Measurements from ENCODE around the gene RNASEH1. TPM values are rescaled to one million over a fixed set of nuclear protein-coding genes. Genes with fewer than 3 reads are reported as not detected.

Gene RNASEH1
- total and polyA plus RNA-seq, 10 of the 15 experiments (the other 5 are each of a cell fraction or from before 2014, with no cell fraction given) = 18.2 to 68.5 (median 28.2) TPM

GRCh38 chr2:3519255-3520205 lies 38.6 kb downstream of the RNASEH1 start, which contains the start of gene ADI1:
Gene ADI1 (minus strand): TSS chr2:3519531. CDS start chr2:3519487, 44 bp downstream.
- Histone ChIP-seq H3K9me3 (replicated peaks; ENCODE audit: control insufficient read depth, insufficient read depth, low read length) (no peaks in the 10 kb centered on the region; the same call in 2 of the 3 replicates), H3K4me3 (peak within 1 kb of the TSS; percentile 69), H3K27ac (ENCODE audit: control insufficient read depth, insufficient read depth) (peak within 1 kb of the TSS; percentile 87), H3K4me1 (ENCODE audit: control insufficient read depth, insufficient read depth, low read length) (peaks cover 6% of the 10 kb centered on the region), H4K20me1 (ENCODE audit: control insufficient read depth, insufficient read depth) (no peaks in the 10 kb centered on the region), H3K79me2 (ENCODE audit: control insufficient read depth, insufficient read depth, low read length) (peaks cover 3% of the 10 kb centered on the region), H2AFZ (ENCODE audit: control insufficient read depth, low read depth, low read length) (peak within 1 kb of the TSS; percentile 96), H3K27me3 (replicated peaks in 1 of 2; ENCODE audit: control insufficient read depth in 2 of 2, insufficient read depth in 2 of 2, low read length in 1 of 2) (no peaks in the 10 kb centered on the region), H3K9ac (ENCODE audit: control insufficient read depth, insufficient read depth, low read length) (peak within 1 kb of the TSS; percentile 84), H3K4me2 (ENCODE audit: control insufficient read depth, insufficient read depth) (peak within 1 kb of the TSS; percentile 79), H3K36me3 (ENCODE audit: control insufficient read depth in 2 of 2, insufficient read depth in 2 of 2, low read length in 1 of 2) (no peaks in the 10 kb centered on the region; a peak in 1 of 4 replicates)
- in situ Hi-C loops (cut with MboI) = no loop called here
- ChIA-PET POLR2A (interaction anchor here (0.6 to 1.3 kb wide), 11 partner anchors 38 to 320 kb away, joined by 3 to 8 read pairs (median 3); partner anchors contain the start of gene RNASEH1), SMC1A (ENCODE audit: uncharacterized antibody, unreplicated experiment) (interaction anchor here (0.7 to 1.7 kb wide), 5 partner anchors 38 to 140 kb away, joined by 3 to 7 read pairs (median 3); partner anchors contain the start of genes RNASEH1 and TRAPPC12), RAD21 (ENCODE audit: unreplicated experiment) (interaction anchor here (0.6 to 1.2 kb wide), 3 partner anchors 39 to 77 kb away, joined by 3 to 5 read pairs (median 5); partner anchors contain the start of gene RNASEH1), CTCF (interaction anchor here (0.7 to 1.6 kb wide), 2 partner anchors 12 to 58 kb away, joined by 4 read pairs; no protein-coding TSS in a partner anchor)
- intact Hi-C loops (cut with micrococcal nuclease; ENCODE audit: unreplicated experiment) = loop anchor here (1.0 to 5.0 kb wide), 2 partner anchors 38 to 58 kb away; partner anchors contain the start of gene RPS7
- ATAC-seq = peak; percentile 83
- WGBS (ENCODE audit: insufficient coverage, insufficient replicate concordance, low lambda C conversion rate, missing lambda C conversion rate) = under 1% methylated on average over 70 of the region's 76 CpGs
- FAIRE-seq = no peak
- BruUV-seq (replicated peaks) = no TSS peak
- peak; percentile 16 for DNase-seq (ENCODE audit: low read depth, low spot score)
- TF ChIP-seq BCL3 (IDR thresholded peaks at IDR 0.05; ENCODE audit: borderline replicate concordance, insufficient read depth, low read depth, low read length, poor library complexity, severe bottlenecking) (no peak), NFYB (IDR thresholded peaks at IDR 0.05; ENCODE audit: insufficient read depth, low read depth, low read length) (0 out of 2 replicates have a peak, but pooled peaks have one; percentile 12), NBN (IDR thresholded peaks at IDR 0.05) (no peak), SIN3A (IDR thresholded peaks at IDR 0.05; ENCODE audit: low read depth, low read length) (0 out of 2 replicates have a peak, but pooled peaks have one; percentile 12), POU2F2 (IDR thresholded peaks at IDR 0.05; ENCODE audit: borderline replicate concordance, low read depth, low read length) (0 out of 3 replicates have a peak, but pooled peaks have one; percentile 42), GABPA (IDR thresholded peaks at IDR 0.05; ENCODE audit: low read depth) (no peak), ATF7 (IDR thresholded peaks at IDR 0.05; ENCODE audit: low read depth) (no peak), BACH1 (IDR thresholded peaks at IDR 0.05; ENCODE audit: borderline replicate concordance) (peak; percentile 6), FOXK2 (IDR thresholded peaks at IDR 0.05) (no peak), TCF12 (IDR thresholded peaks at IDR 0.05; ENCODE audit: low read depth, low read length) (0 out of 2 replicates have a peak, but pooled peaks have one; percentile 30), BMI1 (IDR thresholded peaks at IDR 0.05; ENCODE audit: borderline replicate concordance) (no peak), CREB1 (IDR thresholded peaks at IDR 0.05; ENCODE audit: low read depth) (0 out of 2 replicates have a peak, but pooled peaks have one; percentile 8), ASH2L (IDR thresholded peaks at IDR 0.05; ENCODE audit: borderline replicate concordance, low read depth) (peak; percentile 53; the same call in 1 of the 2 replicates), POLR2AphosphoS2 (IDR thresholded peaks at IDR 0.05; ENCODE audit: low read depth, low read length) (no peak), DPF2 (IDR thresholded peaks at IDR 0.05) (peak; percentile 74; the same call in 1 of the 2 replicates), MTA3 (IDR thresholded peaks at IDR 0.05; ENCODE audit: borderline replicate concordance, low read length) (no peak), BHLHE40 (IDR thresholded peaks at IDR 0.05; ENCODE audit: borderline replicate concordance in 1 of 2, low read depth in 2 of 2, low read length in 1 of 2) (peak; percentile 87 to 95; a peak in 3 of 4 replicates), EZH2 (IDR thresholded peaks at IDR 0.05; ENCODE audit: borderline replicate concordance, control insufficient read depth, low read depth, low read length) (no peak), RB1 (IDR thresholded peaks at IDR 0.05; ENCODE audit: borderline replicate concordance) (peak; percentile 69; the same call in 1 of the 2 replicates)
